Endothelial cell (in vitro differentiated cells): ENCODE results near the gene CCDC102A. TPM values are rescaled to one million over a fixed set of nuclear protein-coding genes. Genes with fewer than 3 reads are reported as not detected.
"Not testable (repeated sequence)": the region's sequence is repeated elsewhere in the genome, so short reads cannot be mapped to it uniquely, and the experiment has no call there.

Source experiments
- DNase-seq: peaks from one replicate; pipeline ENCODE4 v3.0.0; 2021; ENCODE audit warnings: low spot score
- H3K27ac Mint-ChIP-seq: one replicate; pipeline ENCODE4 v1.8.0; 2021; ENCODE audit warnings: mixed read lengths, inconsistent platforms; ENCODE audit not compliant: unreplicated experiment
- H3K27me3 Mint-ChIP-seq: one replicate; pipeline ENCODE4 v1.8.0; 2021; ENCODE audit warnings: mild to moderate bottlenecking, moderate library complexity, mixed read lengths, inconsistent platforms; ENCODE audit not compliant: unreplicated experiment
- H3K36me3 Mint-ChIP-seq: one replicate; pipeline ENCODE4 v1.8.0; 2021; ENCODE audit warnings: mild to moderate bottlenecking, low read depth, mixed read lengths, inconsistent platforms; ENCODE audit not compliant: unreplicated experiment
- H3K4me1 Mint-ChIP-seq: one replicate; pipeline ENCODE4 v1.8.0; 2021; ENCODE audit warnings: mild to moderate bottlenecking, mixed read lengths, inconsistent platforms; ENCODE audit not compliant: unreplicated experiment
- H3K4me3 Mint-ChIP-seq: one replicate; pipeline ENCODE4 v1.8.0; 2021; ENCODE audit warnings: mild to moderate bottlenecking, mixed read lengths, inconsistent platforms; ENCODE audit not compliant: unreplicated experiment
- H3K9me3 Mint-ChIP-seq: one replicate; pipeline ENCODE4 v1.8.0; 2021; ENCODE audit warnings: mixed read lengths, inconsistent platforms; ENCODE audit not compliant: unreplicated experiment
- CTCF ChIP-seq: fragments of 200-600 bp; sonication (generic); IDR thresholded peaks from one replicate; pipeline ENCODE4 v1.5.0; 2021; ENCODE audit warnings: antibody characterized with exemption; ENCODE audit not compliant: unreplicated experiment
- total RNA-seq: library from RNA; stranded (reverse); fragmentation: NEBNext Ultra II Directional; extraction: Animal tissue kit (Norgen Biotek cat#: 25700); gene quantifications from one replicate; pipeline ENCODE4 v1.2.1, GENCODE V29; 2021; ENCODE audit not compliant: unreplicated experiment

CCDC102A gene
- total RNA-seq, 1 donor from 2014 or later: 14.6 TPM

GRCh38 chr16:57555831-57556230, 19.5 kb upstream of the CCDC102A start:
- no peaks in the 10 kb centered on the region for H3K27me3 Mint-ChIP-seq
- no peak for TF ChIP-seq CTCF
- H3K27ac Mint-ChIP-seq: no peak overlapping the region
- no peak overlapping the region for H3K4me3 Mint-ChIP-seq
- H3K9me3 Mint-ChIP-seq: peaks cover under 1% of the 10 kb centered on the region
- no peaks in the 10 kb centered on the region for H3K4me1 Mint-ChIP-seq
- H3K36me3 Mint-ChIP-seq: peaks cover 7% of the 10 kb centered on the region
- DNase-seq: no peak

GRCh38 chr16:57551057-57551456, 14.7 kb upstream of the CCDC102A start:
- H3K36me3 Mint-ChIP-seq: no peaks in the 10 kb centered on the region
- no peak for TF ChIP-seq CTCF
- H3K9me3 Mint-ChIP-seq: no peaks in the 10 kb centered on the region
- DNase-seq: no peak
- H3K27ac Mint-ChIP-seq: no peak overlapping the region
- H3K27me3 Mint-ChIP-seq: peaks cover 2% of the 10 kb centered on the region
- no peaks in the 10 kb centered on the region for H3K4me1 Mint-ChIP-seq
- no peak overlapping the region for H3K4me3 Mint-ChIP-seq

- no peak for TF ChIP-seq CTCF
- Mint-ChIP-seq H3K4me3 (no peak overlapping the region), H3K27ac (no peak overlapping the region), H3K36me3 (no peaks in the 10 kb centered on the region), H3K9me3 (no peaks in the 10 kb centered on the region), H3K4me1 (no peaks in the 10 kb centered on the region), H3K27me3 (peaks cover 2% of the 10 kb centered on the region)
- DNase-seq: no peak
Measured at GRCh38 chr16:57549730-57550129, 13.4 kb upstream of the CCDC102A start.

- no peak for DNase-seq
- Mint-ChIP-seq H3K27ac (no peak overlapping the region), H3K36me3 (no peaks in the 10 kb centered on the region), H3K4me3 (no peak overlapping the region), H3K27me3 (peaks cover 4% of the 10 kb centered on the region), H3K4me1 (peaks cover 8% of the 10 kb centered on the region), H3K9me3 (no peaks in the 10 kb centered on the region)
- TF ChIP-seq CTCF: no peak
Measured at GRCh38 chr16:57548408-57548807, 12.0 kb upstream of the CCDC102A start.

DNA sequence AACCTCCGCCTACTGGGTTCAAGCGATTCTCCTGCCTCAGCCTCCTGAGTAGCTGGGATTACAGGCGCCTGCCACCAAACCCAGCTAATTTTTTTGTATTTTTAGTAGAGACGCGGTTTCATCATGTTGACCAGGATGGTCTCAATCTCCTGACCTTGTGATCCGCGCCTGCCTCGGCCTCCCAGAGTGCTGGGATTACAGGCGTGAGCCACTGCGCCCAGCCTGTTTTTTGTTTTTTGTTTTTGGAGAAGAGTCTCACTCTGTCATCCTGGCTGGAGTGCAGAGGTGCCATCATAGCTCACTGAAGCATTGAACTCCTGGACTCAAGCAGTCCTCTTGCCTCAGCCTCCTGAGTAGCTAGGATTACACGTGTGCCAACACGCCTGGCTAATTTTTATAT, 11.2 kb upstream of the CCDC102A start:
- not testable (repeated sequence) for H3K36me3 Mint-ChIP-seq, DNase-seq, H3K27me3 Mint-ChIP-seq, H3K9me3 Mint-ChIP-seq, H3K4me1 Mint-ChIP-seq, H3K27ac Mint-ChIP-seq, H3K4me3 Mint-ChIP-seq
